ENCODE results near the gene SLC7A10.

The SLC7A10 gene

DNA sequence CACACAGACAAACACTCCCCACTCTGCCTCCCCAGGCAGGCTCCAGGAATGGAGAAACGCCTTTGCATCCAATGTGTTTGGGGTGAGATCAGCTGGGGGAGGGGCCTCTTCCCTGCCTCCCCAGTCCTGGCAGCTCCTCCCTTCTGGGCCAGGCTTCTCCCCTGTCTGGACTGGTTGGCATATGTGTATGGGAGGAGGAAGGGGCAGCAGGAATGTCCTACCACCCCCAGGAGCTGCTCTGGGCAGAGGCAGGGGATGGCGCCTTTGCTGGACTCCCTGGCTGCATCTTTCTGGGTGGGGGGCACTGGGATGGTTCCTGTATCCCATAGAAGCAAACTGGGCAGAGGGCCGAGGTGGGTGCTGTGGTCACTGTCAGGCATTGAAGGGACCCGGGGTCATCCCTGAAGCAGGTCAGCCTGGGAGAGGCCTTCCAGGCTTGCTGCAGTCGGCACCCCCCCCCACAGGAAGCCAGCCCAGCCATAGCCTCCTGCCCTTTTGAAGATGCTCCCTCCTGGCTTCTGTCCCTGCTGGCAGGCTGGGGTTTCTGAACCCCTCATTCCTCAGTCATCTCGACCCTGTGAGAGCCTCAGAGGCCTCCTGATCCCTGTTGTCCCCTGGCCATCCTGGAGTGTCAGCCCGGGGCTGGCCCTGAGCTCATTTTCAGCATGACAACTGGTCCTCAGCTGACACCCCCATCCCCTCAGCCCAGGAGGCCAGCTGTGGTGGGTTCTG is 21.2 kb upstream of the SLC7A10 start:
- no peak for DNase-seq (ENCODE audit: low read depth, low spot score)
- TF ChIP-seq, protein P1, sequence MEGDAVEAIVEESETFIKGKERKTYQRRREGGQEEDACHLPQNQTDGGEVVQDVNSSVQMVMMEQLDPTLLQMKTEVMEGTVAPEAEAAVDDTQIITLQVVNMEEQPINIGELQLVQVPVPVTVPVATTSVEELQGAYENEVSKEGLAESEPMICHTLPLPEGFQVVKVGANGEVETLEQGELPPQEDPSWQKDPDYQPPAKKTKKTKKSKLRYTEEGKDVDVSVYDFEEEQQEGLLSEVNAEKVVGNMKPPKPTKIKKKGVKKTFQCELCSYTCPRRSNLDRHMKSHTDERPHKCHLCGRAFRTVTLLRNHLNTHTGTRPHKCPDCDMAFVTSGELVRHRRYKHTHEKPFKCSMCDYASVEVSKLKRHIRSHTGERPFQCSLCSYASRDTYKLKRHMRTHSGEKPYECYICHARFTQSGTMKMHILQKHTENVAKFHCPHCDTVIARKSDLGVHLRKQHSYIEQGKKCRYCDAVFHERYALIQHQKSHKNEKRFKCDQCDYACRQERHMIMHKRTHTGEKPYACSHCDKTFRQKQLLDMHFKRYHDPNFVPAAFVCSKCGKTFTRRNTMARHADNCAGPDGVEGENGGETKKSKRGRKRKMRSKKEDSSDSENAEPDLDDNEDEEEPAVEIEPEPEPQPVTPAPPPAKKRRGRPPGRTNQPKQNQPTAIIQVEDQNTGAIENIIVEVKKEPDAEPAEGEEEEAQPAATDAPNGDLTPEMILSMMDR (IDR thresholded peaks at IDR 0.05; ENCODE audit: low read depth, low read length): no peak
- H3K4me3 ChIP-seq (ENCODE audit: low read depth, low read length): no peak overlapping the region
- in situ Hi-C loops (cut with HindIII; ENCODE audit: low sequenced_read_pairs): no loop called here

DNA sequence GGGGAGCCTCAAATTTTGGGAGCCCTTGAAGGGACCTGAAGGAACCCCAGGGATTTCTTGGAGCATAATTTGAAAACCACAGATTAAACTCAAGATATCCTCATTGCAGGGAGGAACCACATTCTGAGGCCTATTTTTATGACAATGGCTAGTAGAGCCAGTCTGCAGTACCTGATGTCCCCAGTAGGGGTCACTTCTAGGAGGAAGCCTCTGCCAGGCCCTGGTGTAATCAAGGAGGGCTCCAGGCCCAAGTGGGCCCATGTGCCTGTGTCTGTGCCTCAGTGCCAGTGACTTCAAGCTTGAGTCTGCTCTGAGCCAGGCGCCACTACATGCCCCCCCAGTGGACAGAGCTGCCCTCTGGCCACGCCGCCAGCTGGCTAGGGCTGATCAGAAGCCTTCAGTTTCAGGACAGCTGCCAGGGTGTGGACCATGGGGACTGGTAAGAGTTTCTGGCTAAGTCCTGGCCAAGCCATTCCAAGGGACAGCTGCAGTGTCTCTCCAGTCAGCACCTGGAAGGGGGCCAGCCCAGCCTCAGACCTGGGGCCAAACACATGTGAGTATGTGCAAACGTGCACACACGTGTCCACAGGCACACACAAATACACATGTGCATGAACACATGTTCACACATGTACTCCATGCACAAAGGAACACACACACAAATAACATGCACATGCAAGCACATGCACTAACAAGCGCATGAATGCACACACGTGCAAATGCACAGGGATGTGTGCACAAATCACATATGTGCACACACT is 20.5 kb upstream of the SLC7A10 start:
- no peak for DNase-seq (ENCODE audit: low read depth, low spot score)
- TF ChIP-seq, protein P1 (IDR thresholded peaks at IDR 0.05; ENCODE audit: low read depth, low read length): peak; percentile 51
- in situ Hi-C loops (cut with HindIII; ENCODE audit: low sequenced_read_pairs): no loop called here
- no peak overlapping the region for H3K4me3 ChIP-seq (ENCODE audit: low read depth, low read length)

DNA sequence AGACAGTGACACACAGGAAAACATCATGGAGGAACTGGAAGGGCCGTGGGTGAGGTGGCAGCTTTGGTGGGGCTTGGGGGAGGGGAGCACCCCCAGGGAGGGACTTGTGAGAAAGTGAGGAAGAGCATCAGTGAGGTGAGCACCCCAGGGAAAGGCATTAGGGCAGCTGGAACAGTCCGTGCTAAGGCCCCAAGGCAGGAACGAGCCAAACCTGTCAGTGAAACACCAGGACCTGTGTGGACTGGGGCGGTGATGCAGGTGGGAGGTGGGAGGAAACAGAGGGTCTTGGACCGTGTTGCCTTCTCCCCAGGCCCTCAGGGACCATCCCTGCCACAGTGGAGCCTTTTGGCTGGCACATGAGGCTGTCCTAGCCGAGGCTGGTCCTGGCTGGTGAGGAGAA is 17.3 kb upstream of the SLC7A10 start:
- no peak for DNase-seq (ENCODE audit: low read depth, low spot score)
- TF ChIP-seq, protein P1 (IDR thresholded peaks at IDR 0.05; ENCODE audit: low read depth, low read length): no peak
- in situ Hi-C loops (cut with HindIII; ENCODE audit: low sequenced_read_pairs): no loop called here
- no peak overlapping the region for H3K4me3 ChIP-seq (ENCODE audit: low read depth, low read length)

DNA sequence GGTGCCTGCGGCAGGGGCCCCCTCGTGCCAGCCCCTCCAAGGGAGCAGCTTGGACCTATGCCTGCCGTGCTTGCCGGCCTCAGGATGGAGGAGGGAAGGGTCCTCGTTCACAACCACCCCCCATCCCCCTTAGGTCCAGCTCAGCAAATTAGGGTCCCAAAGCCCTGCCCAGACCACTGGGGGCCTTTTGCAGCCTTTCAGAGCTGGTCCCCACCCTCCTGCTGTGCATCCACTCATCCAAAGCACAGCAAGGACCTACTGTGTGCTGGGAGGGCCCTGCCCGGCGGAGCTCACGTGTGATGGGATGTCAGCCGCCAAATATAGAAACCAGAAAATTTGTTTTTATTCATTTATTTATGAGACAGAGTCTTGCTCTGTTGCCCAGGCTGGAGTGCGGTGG is 16.5 kb upstream of the SLC7A10 start:
- TF ChIP-seq, protein P1 (IDR thresholded peaks at IDR 0.05; ENCODE audit: low read depth, low read length): no peak
- no peak overlapping the region for H3K4me3 ChIP-seq (ENCODE audit: low read depth, low read length)
- in situ Hi-C loops (cut with HindIII; ENCODE audit: low sequenced_read_pairs): no loop called here
- DNase-seq (ENCODE audit: low read depth, low spot score): no peak

DNA sequence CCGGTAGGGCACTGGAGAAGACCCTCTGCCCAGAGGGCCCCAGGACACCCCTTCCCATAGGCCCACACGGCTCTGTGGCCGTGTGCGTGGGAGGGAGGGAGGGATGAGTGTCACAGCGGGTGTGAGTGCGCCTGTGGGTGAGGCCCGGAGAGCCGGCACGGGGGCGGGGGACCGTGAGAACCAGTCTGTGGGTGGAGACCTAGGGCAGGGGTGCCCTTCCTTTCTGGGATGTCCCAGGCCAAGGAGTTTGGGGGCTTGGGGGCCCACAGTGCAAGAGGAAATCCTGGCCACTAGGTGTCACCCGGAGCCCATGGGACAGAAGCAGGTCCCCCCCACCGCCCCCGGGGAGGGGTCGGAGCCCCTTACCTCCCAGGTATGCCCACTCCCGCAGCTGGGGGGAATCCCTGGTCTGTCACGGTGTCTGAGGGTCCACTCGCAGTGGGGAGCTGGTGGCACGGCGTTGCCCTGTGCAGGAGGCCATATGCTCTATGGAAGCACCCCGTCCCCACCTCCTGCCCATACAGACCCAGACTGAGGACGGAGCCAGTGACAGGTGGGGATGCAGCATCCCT is 16.0 kb upstream of the SLC7A10 start:
- no peak for DNase-seq (ENCODE audit: low read depth, low spot score)
- no peak overlapping the region for H3K4me3 ChIP-seq (ENCODE audit: low read depth, low read length)
- TF ChIP-seq, protein P1 (IDR thresholded peaks at IDR 0.05; ENCODE audit: low read depth, low read length): peak; percentile 66
- in situ Hi-C loops (cut with HindIII; ENCODE audit: low sequenced_read_pairs): no loop called here

DNA sequence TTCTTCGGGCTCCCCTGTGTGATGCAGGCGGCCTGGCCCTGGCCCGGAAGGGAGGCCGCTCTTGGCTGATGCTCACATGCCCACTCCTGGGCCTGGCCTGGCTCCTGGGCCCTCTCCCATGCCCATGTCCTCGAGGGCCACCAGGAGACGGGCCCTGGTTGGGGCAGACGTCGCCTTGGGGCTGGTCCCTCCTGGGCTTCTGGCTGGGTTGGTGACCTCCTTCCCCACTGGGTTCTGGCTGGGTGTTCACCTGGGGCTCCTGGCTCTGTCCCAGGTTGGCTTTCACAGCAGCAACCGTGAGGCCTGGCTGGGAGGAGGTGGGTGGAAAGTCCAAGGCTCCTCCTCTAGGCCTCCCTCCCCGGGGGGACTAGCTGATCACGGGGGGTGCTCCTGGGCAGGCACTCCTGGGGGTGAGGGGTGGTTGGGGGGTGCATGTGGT is 15.5 kb upstream of the SLC7A10 start:
- TF ChIP-seq, protein P1 (IDR thresholded peaks at IDR 0.05; ENCODE audit: low read depth, low read length): no peak
- no peak for DNase-seq (ENCODE audit: low read depth, low spot score)
- no peak overlapping the region for H3K4me3 ChIP-seq (ENCODE audit: low read depth, low read length)
- in situ Hi-C loops (cut with HindIII; ENCODE audit: low sequenced_read_pairs): no loop called here

Data from astrocyte of the spinal cord (primary cell).